H9 (cell line): Measurements from ENCODE around the gene TSFM. TPM values are rescaled to one million over a fixed set of nuclear protein-coding genes. Genes with fewer than 3 reads are reported as not detected.

Experiments used
- DNase-seq: peaks from one replicate; pipeline ENCODE4 v3.0.0-alpha.2; 2017
- H2AFZ ChIP-seq: one replicate; pipeline ENCODE4 v1.6.1; 2013; ENCODE audit warnings: mild to moderate bottlenecking, low read length, control low read depth, moderate library complexity
- H2AK5ac ChIP-seq: 2 replicates; pipeline ENCODE4 v1.6.1; 2013; ENCODE audit warnings: low read length, control low read depth, mixed read lengths; ENCODE audit not compliant: insufficient read length
- H2BK120ac ChIP-seq: one replicate; pipeline ENCODE4 v1.6.1; 2013; ENCODE audit warnings: low read depth, mild to moderate bottlenecking, low read length, control low read depth, inconsistent platforms; ENCODE audit not compliant: poor library complexity, severe bottlenecking
- H2BK12ac ChIP-seq: 2 replicates; pipeline ENCODE4 v1.6.1; 2013; ENCODE audit warnings: low read length, control low read depth, mixed read lengths, low read depth; ENCODE audit not compliant: insufficient read length
- H2BK15ac ChIP-seq: 2 replicates; pipeline ENCODE4 v1.6.1; 2013; ENCODE audit warnings: low read depth, low read length, control low read depth
- H2BK20ac ChIP-seq: one replicate; pipeline ENCODE4 v1.6.1; 2013; ENCODE audit warnings: low read depth, mild to moderate bottlenecking, low read length, control low read depth, inconsistent platforms; ENCODE audit not compliant: poor library complexity, severe bottlenecking
- H2BK5ac ChIP-seq: 2 replicates; pipeline ENCODE4 v1.6.1; 2013; ENCODE audit warnings: low read length, control low read depth, mixed read lengths; ENCODE audit not compliant: insufficient read length
- H3K14ac ChIP-seq: 2 replicates; pipeline ENCODE4 v1.6.1; 2013; ENCODE audit warnings: low read length, control low read depth; ENCODE audit not compliant: insufficient read depth
- H3K18ac ChIP-seq: 2 replicates; pipeline ENCODE4 v1.6.1; 2013; ENCODE audit warnings: low read depth, mild to moderate bottlenecking, mixed read lengths, low read length, control low read depth; ENCODE audit not compliant: insufficient read length
- H3K23ac ChIP-seq: 2 replicates; pipeline ENCODE4 v1.6.1; 2013; ENCODE audit warnings: low read length, control low read depth, mixed read lengths, low read depth; ENCODE audit not compliant: insufficient read length
- H3K23me2 ChIP-seq: 2 replicates; pipeline ENCODE4 v1.6.1; 2013; ENCODE audit warnings: low read depth, mild to moderate bottlenecking, mixed read lengths, low read length, control low read depth; ENCODE audit not compliant: insufficient read length, poor library complexity, severe bottlenecking
- H3K27ac ChIP-seq: 2 replicates; pipeline ENCODE4 v1.5.1; 2013; ENCODE audit warnings: low read length, control low read depth, mixed read lengths, low read depth; ENCODE audit not compliant: insufficient read length
- H3K27me3 ChIP-seq: 2 replicates; pipeline ENCODE4 v1.6.1; 2013; ENCODE audit warnings: low read length, control low read depth, inconsistent platforms; ENCODE audit not compliant: insufficient read depth
- H3K4ac ChIP-seq: 2 replicates; pipeline ENCODE4 v1.6.1; 2013; ENCODE audit warnings: low read depth, mild to moderate bottlenecking, control low read depth, inconsistent platforms, low read length, moderate library complexity
- H3K4me1 ChIP-seq: 2 replicates; pipeline ENCODE4 v1.6.1; 2013; ENCODE audit warnings: low read length, control low read depth, inconsistent platforms; ENCODE audit not compliant: insufficient read depth
- H3K4me2 ChIP-seq: 2 replicates; pipeline ENCODE4 v1.6.1; 2013; ENCODE audit warnings: low read length, control low read depth, mixed read lengths; ENCODE audit not compliant: insufficient read length, insufficient read depth
- H3K56ac ChIP-seq: 2 replicates; pipeline ENCODE4 v1.6.1; 2013; ENCODE audit warnings: low read depth, mild to moderate bottlenecking, mixed read lengths, low read length, control low read depth; ENCODE audit not compliant: insufficient read length
- H3K79me1 ChIP-seq: 2 replicates; pipeline ENCODE4 v1.6.1; 2013; ENCODE audit warnings: low read depth, mild to moderate bottlenecking, moderate library complexity, low read length, control low read depth, inconsistent platforms; ENCODE audit not compliant: insufficient read depth, poor library complexity, severe bottlenecking
- H3K79me2 ChIP-seq: 2 replicates; pipeline ENCODE4 v1.6.1; 2013; ENCODE audit warnings: low read length, control low read depth, inconsistent platforms; ENCODE audit not compliant: insufficient read depth
- H3K9ac ChIP-seq: 2 replicates; pipeline ENCODE4 v1.6.1; 2013; ENCODE audit warnings: low read length, control low read depth, mixed read lengths; ENCODE audit not compliant: insufficient read length; ENCODE audit errors: extremely low read depth
- H3K9me3 ChIP-seq: one replicate; pipeline ENCODE4 v1.6.1; 2013; ENCODE audit warnings: low read depth, low read length, inconsistent platforms; ENCODE audit not compliant: control insufficient read depth
- H3T11ph ChIP-seq: one replicate; pipeline ENCODE4 v1.6.1; 2013; ENCODE audit warnings: mild to moderate bottlenecking, low read length, control low read depth, inconsistent platforms
- H4K20me1 ChIP-seq: one replicate; pipeline ENCODE4 v1.6.1; 2013; ENCODE audit not compliant: control insufficient read depth, insufficient read length, insufficient read depth
- H4K5ac ChIP-seq: 2 replicates; pipeline ENCODE4 v1.6.1; 2013; ENCODE audit warnings: low read depth, mild to moderate bottlenecking, mixed read lengths, low read length, control low read depth; ENCODE audit not compliant: insufficient read length
- H4K8ac ChIP-seq: replicated peaks from 2 replicates; pipeline ENCODE4 v1.6.1; 2013; ENCODE audit warnings: low read length, control low read depth, mixed read lengths, low read depth; ENCODE audit not compliant: insufficient read length
- H4K91ac ChIP-seq: 2 replicates; pipeline ENCODE4 v1.6.1; 2013; ENCODE audit warnings: low read depth, mild to moderate bottlenecking, moderate library complexity, mixed read lengths, low read length, control low read depth; ENCODE audit not compliant: insufficient read length
- H3K27ac Mint-ChIP-seq, 3 experiments: 2 replicates in 2 of 3; 3 replicates in 1 of 3; pipeline ENCODE4 v1.8.0; 2020 to 2021; ENCODE audit warnings: mixed read lengths in 3 of 3, mild to moderate bottlenecking in 1 of 3, moderate library complexity in 1 of 3
- H3K27me3 Mint-ChIP-seq: 2 replicates; pipeline ENCODE4 v1.8.0; 2021; ENCODE audit warnings: low read depth, mild to moderate bottlenecking, moderate library complexity, mixed read lengths
- H3K36me3 Mint-ChIP-seq, 3 experiments: 2 replicates in 2 of 3; 3 replicates in 1 of 3; pipeline ENCODE4 v1.8.0; 2020 to 2021; ENCODE audit warnings: low read depth in 3 of 3, mixed read lengths in 3 of 3; ENCODE audit not compliant: insufficient read depth in 1 of 3
- H3K4me1 Mint-ChIP-seq, 2 experiments: 2 replicates each; pipeline ENCODE4 v1.8.0; 2020; ENCODE audit warnings: mixed read lengths in 2 of 2
- H3K4me3 Mint-ChIP-seq, 2 experiments: 2 replicates in 1 of 2; 3 replicates in 1 of 2; pipeline ENCODE4 v1.8.0; 2020 to 2021; ENCODE audit warnings: mild to moderate bottlenecking in 2 of 2, mixed read lengths in 2 of 2, moderate library complexity in 1 of 2
- H3K9me3 Mint-ChIP-seq, 2 experiments: 2 replicates in 1 of 2; 3 replicates in 1 of 2; pipeline ENCODE4 v1.8.0; 2020; ENCODE audit warnings: mild to moderate bottlenecking in 2 of 2, mixed read lengths in 2 of 2, moderate library complexity in 1 of 2
- WGBS: extraction: QIAGEN DNeasy Blood & Tissue Kit; methylation state at CpG from one replicate; pipeline ENCODE4 v1.1.7; 2013; ENCODE audit warnings: missing lambda C conversion rate, low lambda C conversion rate, mixed read lengths; ENCODE audit not compliant: insufficient read length; ENCODE audit errors: extremely low coverage; 5-methylcytosine and 5-hydroxymethylcytosine counted together
- total RNA-seq: library from RNA; stranded (reverse); gene quantifications from 2 replicates; pipeline ENCODE4 v1.2.1, GENCODE V29; 2021
- TF ChIP-seq, protein P1 (sequence below): fragments of 200-600 bp; sonication (generic); conservative IDR thresholded peaks from 3 replicates; pipeline ENCODE4 v1.8.0; 2021; ENCODE audit warnings: antibody characterized with exemption, mild to moderate bottlenecking

The TSFM gene
- total RNA-seq, 1 experiment from 2014 or later = 50.2 TPM

DNA sequence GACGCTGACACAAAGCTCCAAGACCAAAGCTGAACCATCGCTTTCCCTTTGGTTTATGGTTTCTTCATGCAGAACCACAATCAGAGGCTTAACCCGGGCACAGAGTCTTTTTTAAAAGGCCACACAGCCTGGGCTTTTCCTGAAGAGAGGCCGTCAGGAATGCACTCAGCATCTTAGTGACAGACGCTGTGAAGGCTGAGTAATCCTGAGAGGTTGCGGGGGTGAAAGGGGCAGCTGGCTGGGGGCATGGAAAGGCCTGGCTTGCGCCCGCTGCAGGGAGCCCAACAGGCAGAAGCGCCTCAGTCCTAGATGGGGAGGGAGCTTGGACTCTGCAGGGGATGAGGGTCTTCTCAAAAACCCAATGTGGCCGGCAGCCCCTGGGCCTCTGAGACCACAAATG is 50.4 kb downstream of the TSFM start:
- Histone ChIP-seq H3K4ac (no peak overlapping the region), H3K4me1 (peaks cover 22% of the 10 kb centered on the region; the same call in 1 of the 2 replicates), H2BK120ac (no peak overlapping the region), H3K4me2 (no peak overlapping the region), H2BK5ac (no peak overlapping the region), H3K27ac (no peak overlapping the region), H4K91ac (no peak overlapping the region), H3K18ac (no peak overlapping the region), H3K23me2 (no peaks in the 10 kb centered on the region), H3K23ac (no peak overlapping the region), H2BK20ac (no peak overlapping the region), H2AK5ac (no peak overlapping the region), H2BK12ac (no peak overlapping the region), H3K79me2 (peaks cover 17% of the 10 kb centered on the region; the same call in 1 of the 2 replicates), H4K20me1 (no peaks in the 10 kb centered on the region), H3K9me3 (no peaks in the 10 kb centered on the region), H4K5ac (no peak overlapping the region), H4K8ac (no peak overlapping the region), H3K79me1 (peaks cover 6% of the 10 kb centered on the region), H3K56ac (no peak overlapping the region), H2BK15ac (no peak overlapping the region), H3K14ac (no peak overlapping the region), H2AFZ (no peak overlapping the region), H3K9ac (no peak overlapping the region), H3K27me3 (no peaks in the 10 kb centered on the region), H3T11ph (no peak overlapping the region)
- Mint-ChIP-seq H3K9me3 (no peaks in the 10 kb centered on the region), H3K27ac (peak overlapping the region; percentile 94 to 95 (median 94); a peak in 5 of 7 replicates), H3K27me3 (no peaks in the 10 kb centered on the region), H3K4me3 (peak overlapping the region in 1 of 2 experiments; percentile 63; a peak in 1 of 5 replicates), H3K4me1 (peaks cover 52 to 65% of the 10 kb centered on the region in 2 experiments), H3K36me3 (peaks cover 12 to 16% (median 14%) of the 10 kb centered on the region in 3 experiments)
- TF ChIP-seq, protein P1, sequence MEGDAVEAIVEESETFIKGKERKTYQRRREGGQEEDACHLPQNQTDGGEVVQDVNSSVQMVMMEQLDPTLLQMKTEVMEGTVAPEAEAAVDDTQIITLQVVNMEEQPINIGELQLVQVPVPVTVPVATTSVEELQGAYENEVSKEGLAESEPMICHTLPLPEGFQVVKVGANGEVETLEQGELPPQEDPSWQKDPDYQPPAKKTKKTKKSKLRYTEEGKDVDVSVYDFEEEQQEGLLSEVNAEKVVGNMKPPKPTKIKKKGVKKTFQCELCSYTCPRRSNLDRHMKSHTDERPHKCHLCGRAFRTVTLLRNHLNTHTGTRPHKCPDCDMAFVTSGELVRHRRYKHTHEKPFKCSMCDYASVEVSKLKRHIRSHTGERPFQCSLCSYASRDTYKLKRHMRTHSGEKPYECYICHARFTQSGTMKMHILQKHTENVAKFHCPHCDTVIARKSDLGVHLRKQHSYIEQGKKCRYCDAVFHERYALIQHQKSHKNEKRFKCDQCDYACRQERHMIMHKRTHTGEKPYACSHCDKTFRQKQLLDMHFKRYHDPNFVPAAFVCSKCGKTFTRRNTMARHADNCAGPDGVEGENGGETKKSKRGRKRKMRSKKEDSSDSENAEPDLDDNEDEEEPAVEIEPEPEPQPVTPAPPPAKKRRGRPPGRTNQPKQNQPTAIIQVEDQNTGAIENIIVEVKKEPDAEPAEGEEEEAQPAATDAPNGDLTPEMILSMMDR = no peak
- WGBS = no CpG with 5 or more reads among the region's 10 CpGs
- no peak for DNase-seq
